ENCODE measurements around the gene FAM3B.

The FAM3B gene

DNA sequence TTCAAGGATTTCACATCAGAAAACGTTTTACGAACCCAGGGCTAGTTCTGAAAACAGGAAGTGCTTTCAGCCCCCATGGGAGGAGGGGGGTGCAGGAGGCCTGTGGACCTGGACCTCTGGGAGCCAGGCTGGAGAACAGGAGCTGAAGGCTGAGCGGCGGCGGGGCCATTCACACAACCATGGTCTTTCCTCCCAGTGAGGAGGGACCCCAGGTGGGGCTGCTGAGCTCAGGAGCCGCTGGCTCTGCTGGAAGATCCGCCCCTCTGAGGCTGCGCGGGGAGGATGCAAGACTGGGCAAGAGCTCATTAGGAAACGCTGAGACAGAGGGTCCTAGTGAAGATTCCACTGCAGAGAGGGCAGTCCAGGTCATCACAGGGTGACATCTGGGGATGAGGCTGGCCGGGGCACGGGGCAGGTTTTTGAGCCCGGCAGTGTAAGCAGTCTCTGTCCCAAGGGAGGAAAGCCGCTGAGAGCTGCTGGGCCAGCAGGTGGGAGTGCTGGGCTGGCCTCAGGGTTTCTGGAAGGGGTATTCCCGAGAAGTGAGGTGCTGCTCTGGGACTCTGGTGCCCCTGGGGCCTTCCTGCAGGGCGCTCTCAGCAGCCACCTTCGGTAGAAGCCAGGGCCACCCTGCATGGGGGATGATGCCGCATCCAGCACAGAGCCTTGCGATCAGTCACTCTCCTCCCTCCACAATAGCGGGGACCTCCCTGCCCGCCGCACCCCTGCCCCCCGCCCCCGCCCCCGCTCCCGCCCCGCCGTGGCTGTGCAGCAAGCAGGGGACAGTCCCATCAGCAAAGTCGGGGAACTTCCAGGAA lies 52.7 kb downstream of the FAM3B start:
- peak; percentile 13 to 15 for DNase-seq

DNA sequence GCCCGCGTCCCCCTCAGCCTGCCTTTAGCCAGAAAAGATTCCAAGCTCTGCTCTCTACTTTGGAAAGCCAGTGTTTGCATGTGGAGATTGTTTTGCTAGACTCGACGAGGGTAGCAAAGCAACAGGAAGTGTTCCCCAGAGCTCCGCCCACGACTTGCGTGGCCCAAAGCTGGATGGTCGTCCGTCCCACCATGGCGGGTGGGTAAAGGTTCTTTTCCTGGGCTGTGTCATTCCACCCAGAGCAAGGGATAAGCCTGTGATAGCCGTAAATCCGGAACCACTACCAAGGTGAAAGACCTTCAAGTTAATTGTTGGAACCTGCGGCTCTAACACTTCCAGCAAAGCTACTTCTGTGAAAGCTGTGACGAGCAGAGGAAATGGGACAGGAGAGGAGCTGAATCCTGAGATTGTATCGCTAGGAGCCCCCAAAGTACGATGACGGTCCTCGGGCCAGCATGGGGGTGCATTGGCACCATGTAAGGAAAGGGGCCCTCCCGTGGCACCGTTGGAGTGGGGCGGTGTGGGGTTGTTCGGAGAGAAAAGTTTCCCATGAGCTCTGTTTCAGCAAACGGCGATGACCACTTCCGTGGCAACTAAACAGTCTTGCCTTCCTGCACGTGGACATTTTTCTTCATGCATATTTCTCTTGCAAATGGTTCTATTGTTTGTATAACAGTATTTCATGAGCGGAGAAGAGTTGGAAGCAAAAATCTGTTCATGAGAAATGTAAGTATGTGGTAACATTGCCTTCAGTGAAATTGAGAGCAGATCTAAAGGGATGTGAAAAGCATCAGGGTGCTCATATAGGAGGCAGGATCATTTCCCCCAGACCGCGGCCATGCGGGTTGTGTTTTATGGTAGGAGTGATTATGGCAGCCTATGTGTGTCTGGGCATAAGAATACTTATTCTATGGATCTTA lies 53.6 kb downstream of the FAM3B start:
- peak in 1 of 2 donors; percentile 30 for DNase-seq

DNA sequence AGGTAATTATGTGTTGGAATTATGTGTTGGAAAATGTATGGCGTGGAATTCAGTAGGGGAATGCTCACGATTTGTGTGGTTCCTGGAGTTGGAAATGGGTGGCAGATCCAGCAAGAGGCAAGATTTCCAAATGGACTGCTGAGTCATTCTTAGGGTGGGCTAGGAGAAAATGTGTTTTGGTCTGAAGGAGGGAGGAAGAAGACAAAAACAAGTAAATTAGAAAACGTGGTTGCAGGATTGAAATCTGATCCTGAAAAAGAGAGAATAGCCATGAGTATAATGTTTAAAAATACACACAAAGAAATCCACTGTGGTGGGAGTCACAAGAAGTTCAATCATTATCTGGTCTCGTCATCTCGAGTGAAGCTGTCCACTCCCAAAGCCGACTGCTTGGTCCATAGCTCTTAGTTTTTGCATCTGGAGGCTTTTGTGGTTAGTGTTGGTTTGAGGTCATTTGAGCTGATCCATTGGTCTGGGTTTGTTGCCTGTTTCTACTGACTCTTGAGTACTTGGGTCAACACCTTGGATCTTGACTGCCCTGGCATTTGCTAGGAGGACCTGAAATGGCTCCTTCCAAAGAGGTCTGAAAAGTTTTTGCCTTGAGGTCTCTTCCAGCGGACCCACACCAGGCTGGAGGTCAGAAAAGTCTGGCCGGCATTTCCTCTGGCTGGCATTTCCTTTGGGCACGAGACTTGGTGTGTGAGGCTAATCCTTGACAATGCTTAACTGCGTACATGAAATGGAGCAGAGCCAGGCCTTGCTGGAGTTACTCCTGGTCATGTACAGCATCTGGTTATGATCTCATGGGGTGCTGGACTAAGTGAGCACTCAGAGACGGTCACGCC lies 54.5 kb downstream of the FAM3B start:
- no peak for DNase-seq

GRCh38 chr21:41371685-41372030 lies 55.1 kb downstream of the FAM3B start:
- no peak for DNase-seq

DNA sequence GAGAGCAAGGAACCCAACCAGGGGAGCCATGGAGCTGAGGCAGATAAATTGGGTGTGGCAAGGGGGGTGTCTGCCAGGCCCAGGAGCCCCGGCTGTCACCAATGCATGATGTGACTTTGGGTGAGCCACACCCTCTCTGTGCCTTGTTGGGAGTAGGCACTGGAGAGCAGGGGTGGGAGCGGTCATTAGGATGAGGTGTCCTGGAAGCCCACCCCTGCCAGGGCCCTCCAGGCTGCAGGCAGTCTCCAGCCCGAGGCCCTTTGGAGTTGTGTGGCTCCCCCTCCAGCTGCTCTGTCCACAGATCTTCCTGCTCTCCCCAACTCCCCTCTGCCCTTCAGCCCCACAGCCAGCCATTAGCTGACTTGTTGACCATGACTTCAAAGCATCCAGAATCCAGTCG lies 56.7 kb downstream of the FAM3B start:
- no peak for DNase-seq

DNA sequence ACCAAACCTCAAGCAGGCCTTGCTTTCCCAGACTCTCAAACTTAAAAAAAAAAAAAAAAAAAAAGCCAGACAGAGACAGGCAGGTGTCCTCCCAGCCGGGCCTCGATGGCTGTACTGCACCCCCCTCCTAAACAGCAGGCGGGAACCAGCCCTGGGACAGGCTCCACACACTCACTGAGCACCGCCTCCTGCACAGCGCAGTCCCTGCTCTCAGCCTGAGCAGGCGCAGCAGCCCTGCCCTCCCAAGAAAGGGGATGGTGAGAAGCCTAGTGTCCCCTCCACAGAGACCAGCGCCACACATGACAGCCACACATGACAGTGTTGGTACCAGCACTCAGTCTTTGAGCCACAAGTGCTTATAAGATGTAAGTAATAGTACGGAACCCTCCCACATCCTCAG lies 57.2 kb downstream of the FAM3B start:
- DNase-seq: no peak

- no peak for DNase-seq
These were observed 57.6 kb downstream of the FAM3B start for GRCh38 chr21:41374177-41374712.

GRCh38 chr21:41374867-41375533 lies 58.4 kb downstream of the FAM3B start:
- DNase-seq: no peak

GRCh38 chr21:41375875-41376274 lies 59.3 kb downstream of the FAM3B start:
- DNase-seq: no peak

GRCh38 chr21:41377715-41378114 lies 61.1 kb downstream of the FAM3B start:
- no peak for DNase-seq

- DNase-seq: no peak
These were observed 62.2 kb downstream of the FAM3B start for GRCh38 chr21:41378849-41379248.

DNA sequence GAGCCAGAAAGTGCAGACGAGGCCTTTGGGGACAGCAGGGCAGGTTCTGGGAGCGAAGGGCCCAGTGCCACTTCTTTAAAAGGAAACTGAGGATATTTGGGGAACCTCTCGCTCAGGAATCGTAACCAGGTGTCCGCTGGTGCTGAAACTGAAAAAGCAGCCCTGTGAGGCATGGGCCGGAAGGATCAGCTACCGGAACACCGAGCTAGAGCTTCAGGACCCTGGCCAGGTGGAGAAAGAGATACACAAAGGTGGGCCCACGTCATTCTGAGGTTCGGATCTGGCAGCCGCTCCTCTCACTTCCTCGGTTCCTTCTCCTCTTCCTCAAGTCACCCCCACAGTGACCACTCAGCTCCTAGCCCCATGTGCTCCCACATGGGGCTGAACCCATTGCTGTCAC lies 63.3 kb downstream of the FAM3B start:
- DNase-seq: no peak

GRCh38 chr21:41381731-41382130 lies 65.1 kb downstream of the FAM3B start:
- no peak for DNase-seq

DNA sequence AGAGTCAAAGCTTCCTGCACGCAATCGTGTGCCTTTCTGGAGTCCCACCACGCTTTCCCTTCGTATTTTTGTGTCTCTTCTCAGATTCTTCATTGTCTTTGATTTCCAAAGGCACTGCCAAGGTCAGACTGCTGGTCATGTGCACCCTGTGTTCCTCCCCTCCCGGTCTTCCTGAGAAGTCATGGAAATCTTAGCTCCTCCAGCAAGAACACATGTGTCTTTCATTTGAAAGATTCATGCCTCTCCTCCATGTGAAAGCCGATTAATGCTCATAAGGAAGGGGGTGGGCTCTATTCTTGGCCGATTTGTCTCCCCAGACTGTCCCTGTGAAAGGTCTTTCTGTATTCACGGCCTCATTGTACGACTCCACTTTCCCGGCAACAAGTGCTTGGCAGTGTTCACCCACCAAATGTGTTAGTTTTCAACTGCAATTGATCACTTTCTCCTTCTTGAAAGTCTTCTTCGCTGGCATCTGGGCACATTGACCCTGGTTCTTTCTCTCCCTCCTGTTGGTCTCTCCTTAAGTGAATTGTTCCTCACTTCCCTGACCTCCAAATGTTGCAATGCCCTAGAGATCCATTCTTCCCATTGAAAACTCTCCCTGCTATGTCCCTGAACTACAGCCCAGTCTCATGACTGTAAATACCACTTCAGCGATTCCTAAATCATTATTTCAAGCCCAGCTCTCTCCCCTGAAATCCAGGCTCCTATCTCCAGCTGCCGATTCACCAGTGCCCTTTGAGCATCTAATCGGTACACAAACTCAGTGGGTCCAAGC lies 70.6 kb downstream of the FAM3B start:
- DNase-seq: no peak

- no peak for DNase-seq
These were observed 71.2 kb downstream of the FAM3B start for GRCh38 chr21:41387824-41388223.

- no peak for DNase-seq
These were observed 71.7 kb downstream of the FAM3B start for GRCh38 chr21:41388259-41388658.

GRCh38 chr21:41390043-41390639 lies 73.5 kb downstream of the FAM3B start:
- DNase-seq: no peak

GRCh38 chr21:41393876-41394465 lies 77.4 kb downstream of the FAM3B start:
- DNase-seq: no peak

DNA sequence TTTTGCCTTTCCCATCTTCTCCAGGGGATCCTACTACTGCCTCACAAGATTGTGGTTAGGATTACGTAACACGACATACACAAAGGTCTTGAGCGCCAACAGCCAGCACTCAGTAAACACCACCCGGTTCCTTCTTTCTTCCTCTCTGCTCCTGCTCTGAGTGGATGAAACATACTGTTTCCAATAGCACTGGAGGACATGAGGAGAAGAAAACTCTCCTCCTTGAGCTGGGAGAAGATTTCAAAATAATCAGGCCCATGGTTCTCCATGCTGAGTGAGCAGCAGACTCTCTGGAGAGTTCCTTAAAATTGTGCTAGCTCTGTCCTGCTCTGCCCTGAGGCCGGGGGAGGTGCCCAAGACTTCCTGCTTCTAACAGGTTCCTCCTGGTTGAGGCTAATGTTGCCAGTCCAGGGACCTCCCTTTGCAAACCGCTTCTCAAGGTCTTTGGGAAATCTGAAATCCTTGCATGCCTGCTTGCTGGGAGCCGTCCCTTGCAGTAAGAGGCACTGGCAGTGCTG lies 80.0 kb downstream of the FAM3B start:
- peak; percentile 87 to 92 for DNase-seq

DNA sequence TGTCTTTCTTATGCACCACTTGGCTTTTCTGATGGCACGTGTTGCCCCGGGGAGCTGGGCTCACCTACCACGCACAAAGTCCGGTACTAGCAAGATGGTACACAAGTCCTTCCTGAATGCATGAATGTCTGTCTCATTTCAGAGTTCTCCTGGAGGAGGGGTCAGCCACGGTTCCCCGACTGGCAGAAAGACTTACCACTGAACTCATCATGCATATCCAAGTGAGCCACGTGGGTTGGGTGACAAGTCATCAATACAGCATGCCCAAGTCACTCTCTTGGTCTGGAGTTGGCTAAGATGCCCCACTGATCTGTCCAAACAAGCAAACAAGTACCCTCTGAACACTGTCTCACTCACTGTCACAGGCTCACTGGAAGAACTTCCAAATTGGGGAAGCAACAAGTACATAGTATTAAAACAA lies 80.9 kb downstream of the FAM3B start:
- peak; percentile 72 to 73 for DNase-seq
